Fibroblast of lung (primary cell): ENCODE results near the gene IMMP2L.

Experiments
- CTCF ChIP-seq, 2 donors: IDR thresholded peaks in 1 of 2; conservative IDR thresholded peaks in 1 of 2; 1 replicate in 1 of 2; 2 replicates in 1 of 2; pipeline ENCODE4 v1.5.1; 2011 to 2012; ENCODE audit warnings: low read length in 2 of 2, control low read depth in 1 of 2, inconsistent platforms in 1 of 2, low read depth in 1 of 2, mild to moderate bottlenecking in 1 of 2
- EZH2 ChIP-seq: IDR thresholded peaks from 2 replicates; pipeline ENCODE4 v1.5.1; 2012; ENCODE audit warnings: low read length, control low read depth, mild to moderate bottlenecking; ENCODE audit errors: missing control alignments

GRCh38 chr7:111050875-111051416, 511.3 kb downstream of the IMMP2L start:
- no peak for TF ChIP-seq CTCF (conservative IDR thresholded peaks at IDR 0.05 in 1 of 2, IDR thresholded peaks at IDR 0.05 in 1 of 2; ENCODE audit: low read depth in 1 of 2, low read length in 2 of 2)
- TF ChIP-seq EZH2, result no peak
